Body of pancreas (tissue), 4 donors: ENCODE results near the gene MIA.

Experiments
- POLR2A ChIP-seq, 3 donors: fragments of 450-650 bp; IDR thresholded peaks; one replicate each; pipeline ENCODE4 v1.6.1; 2016; ENCODE audit warnings: antibody characterized with exemption in 3 of 3, mild to moderate bottlenecking in 2 of 3
- TF ChIP-seq, protein P1 (sequence below), 7 experiments: fragments of 450-650 bp in 4 of 7; fragments of 200-600 bp in 3 of 7; sonication (generic) in 3 of 7; IDR thresholded peaks; one replicate each; pipeline ENCODE4 v1.5.1; 2016 to 2019; ENCODE audit warnings: antibody characterized with exemption in 7 of 7

GRCh38 chr19:40780582-40780981 lies 5.3 kb downstream of the MIA start:
- no peak for TF ChIP-seq POLR2A (IDR thresholded peaks at IDR 0.05)
- TF ChIP-seq, protein P1, sequence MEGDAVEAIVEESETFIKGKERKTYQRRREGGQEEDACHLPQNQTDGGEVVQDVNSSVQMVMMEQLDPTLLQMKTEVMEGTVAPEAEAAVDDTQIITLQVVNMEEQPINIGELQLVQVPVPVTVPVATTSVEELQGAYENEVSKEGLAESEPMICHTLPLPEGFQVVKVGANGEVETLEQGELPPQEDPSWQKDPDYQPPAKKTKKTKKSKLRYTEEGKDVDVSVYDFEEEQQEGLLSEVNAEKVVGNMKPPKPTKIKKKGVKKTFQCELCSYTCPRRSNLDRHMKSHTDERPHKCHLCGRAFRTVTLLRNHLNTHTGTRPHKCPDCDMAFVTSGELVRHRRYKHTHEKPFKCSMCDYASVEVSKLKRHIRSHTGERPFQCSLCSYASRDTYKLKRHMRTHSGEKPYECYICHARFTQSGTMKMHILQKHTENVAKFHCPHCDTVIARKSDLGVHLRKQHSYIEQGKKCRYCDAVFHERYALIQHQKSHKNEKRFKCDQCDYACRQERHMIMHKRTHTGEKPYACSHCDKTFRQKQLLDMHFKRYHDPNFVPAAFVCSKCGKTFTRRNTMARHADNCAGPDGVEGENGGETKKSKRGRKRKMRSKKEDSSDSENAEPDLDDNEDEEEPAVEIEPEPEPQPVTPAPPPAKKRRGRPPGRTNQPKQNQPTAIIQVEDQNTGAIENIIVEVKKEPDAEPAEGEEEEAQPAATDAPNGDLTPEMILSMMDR (IDR thresholded peaks at IDR 0.05) = no peak
